Measurements from ENCODE around the gene GRID2. TPM values are rescaled to one million over a fixed set of nuclear protein-coding genes. Genes with fewer than 3 reads are reported as not detected.

GRID2 gene
- total RNA-seq, 1 donor from 2014 or later: not detected

DNA sequence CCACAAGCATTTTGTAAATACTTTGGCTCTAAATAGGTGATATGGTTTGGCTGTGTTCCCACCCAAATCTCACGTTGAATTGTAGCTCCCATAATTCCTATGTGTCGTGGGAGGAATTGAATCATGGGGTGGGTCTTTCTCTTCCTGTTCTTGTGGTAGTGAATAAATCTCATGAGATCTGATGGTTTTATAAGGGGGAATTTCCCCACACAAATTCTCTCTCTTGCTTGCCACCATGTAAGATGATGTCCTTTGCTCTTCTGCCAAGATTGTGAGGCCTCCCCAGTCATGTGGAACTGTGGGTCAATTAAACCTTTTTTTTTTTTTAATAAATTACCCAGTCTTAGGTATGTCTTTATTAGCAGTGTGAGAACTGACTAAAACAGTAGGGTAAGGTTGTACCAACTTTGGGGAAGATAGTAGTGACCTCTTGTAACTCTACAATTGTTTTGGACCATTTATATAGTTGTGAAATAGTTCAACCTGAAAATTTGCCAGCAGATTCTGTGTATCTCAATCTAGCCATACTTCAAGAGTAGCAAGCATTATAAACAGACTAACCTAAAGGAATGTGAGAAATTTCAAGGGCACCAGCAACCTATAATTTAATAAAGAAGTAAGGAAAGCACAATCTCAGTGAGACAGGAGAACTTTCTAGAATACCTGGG, 727.8 kb downstream of the GRID2 start:
- Histone ChIP-seq H3K27ac (no peak overlapping the region), H3K9me3 (no peaks in the 10 kb centered on the region), H3K4me3 (no peak overlapping the region), H3K27me3 (ENCODE audit: low read depth) (no peaks in the 10 kb centered on the region), H3K36me3 (no peaks in the 10 kb centered on the region), H3K4me1 (no peaks in the 10 kb centered on the region)
- DNase-seq (no peak), ATAC-seq (no peak)
- intact Hi-C loops (cut with DNase I): no loop called here
- TF ChIP-seq, protein P1, sequence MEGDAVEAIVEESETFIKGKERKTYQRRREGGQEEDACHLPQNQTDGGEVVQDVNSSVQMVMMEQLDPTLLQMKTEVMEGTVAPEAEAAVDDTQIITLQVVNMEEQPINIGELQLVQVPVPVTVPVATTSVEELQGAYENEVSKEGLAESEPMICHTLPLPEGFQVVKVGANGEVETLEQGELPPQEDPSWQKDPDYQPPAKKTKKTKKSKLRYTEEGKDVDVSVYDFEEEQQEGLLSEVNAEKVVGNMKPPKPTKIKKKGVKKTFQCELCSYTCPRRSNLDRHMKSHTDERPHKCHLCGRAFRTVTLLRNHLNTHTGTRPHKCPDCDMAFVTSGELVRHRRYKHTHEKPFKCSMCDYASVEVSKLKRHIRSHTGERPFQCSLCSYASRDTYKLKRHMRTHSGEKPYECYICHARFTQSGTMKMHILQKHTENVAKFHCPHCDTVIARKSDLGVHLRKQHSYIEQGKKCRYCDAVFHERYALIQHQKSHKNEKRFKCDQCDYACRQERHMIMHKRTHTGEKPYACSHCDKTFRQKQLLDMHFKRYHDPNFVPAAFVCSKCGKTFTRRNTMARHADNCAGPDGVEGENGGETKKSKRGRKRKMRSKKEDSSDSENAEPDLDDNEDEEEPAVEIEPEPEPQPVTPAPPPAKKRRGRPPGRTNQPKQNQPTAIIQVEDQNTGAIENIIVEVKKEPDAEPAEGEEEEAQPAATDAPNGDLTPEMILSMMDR (IDR thresholded peaks at IDR 0.05): no peak

DNA sequence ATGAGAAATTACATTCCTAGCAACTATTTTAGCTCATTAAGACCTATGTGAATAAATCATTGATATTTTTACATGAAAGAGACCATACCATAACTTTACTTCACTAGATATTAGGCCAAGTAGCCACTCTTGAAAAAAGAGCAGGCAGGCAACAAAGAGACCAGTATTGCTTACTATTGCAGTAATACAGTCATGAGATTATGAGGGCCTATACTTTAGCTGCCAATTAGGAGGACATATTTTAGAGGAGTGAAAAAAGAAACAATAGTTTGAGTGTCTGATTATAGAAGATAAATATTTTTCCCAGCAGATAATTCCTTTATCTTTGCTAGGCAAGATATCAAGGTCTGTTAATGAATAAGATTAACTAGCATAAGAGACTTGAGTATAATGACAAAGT, 739.0 kb downstream of the GRID2 start:
- Histone ChIP-seq H3K36me3 (no peaks in the 10 kb centered on the region), H3K27me3 (ENCODE audit: low read depth) (no peaks in the 10 kb centered on the region), H3K4me3 (no peak overlapping the region), H3K27ac (no peak overlapping the region), H3K9me3 (no peaks in the 10 kb centered on the region), H3K4me1 (no peaks in the 10 kb centered on the region)
- ATAC-seq (no peak), DNase-seq (no peak)
- intact Hi-C loops (cut with DNase I): no loop called here
- TF ChIP-seq, protein P1 (IDR thresholded peaks at IDR 0.05): no peak

DNA sequence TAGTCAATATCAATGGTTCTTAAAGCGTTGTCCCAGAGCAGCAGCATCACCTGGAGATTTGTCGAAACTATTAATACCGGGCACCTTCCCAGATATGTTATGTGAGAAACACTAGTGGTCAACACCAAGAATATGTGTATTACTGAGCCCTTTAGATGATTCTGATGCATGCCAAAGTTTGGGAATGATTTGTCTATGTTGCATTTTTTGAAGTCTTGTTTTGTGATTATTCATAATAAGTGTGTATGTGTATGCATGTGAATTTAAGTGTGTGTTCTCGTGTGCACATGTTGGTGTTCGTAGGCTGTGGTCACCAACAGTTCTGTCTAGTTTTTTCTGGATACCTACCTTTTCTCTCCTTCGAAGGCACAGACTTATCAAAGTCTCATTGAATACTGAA, 749.4 kb downstream of the GRID2 start:
- intact Hi-C loops (cut with DNase I): no loop called here
- ATAC-seq: no peak
- Histone ChIP-seq H3K36me3 (no peaks in the 10 kb centered on the region), H3K4me1 (no peaks in the 10 kb centered on the region), H3K27me3 (ENCODE audit: low read depth) (no peaks in the 10 kb centered on the region), H3K4me3 (no peak overlapping the region), H3K27ac (no peak overlapping the region), H3K9me3 (no peaks in the 10 kb centered on the region)
- TF ChIP-seq, protein P1 (IDR thresholded peaks at IDR 0.05): no peak
- DNase-seq: no peak

DNA sequence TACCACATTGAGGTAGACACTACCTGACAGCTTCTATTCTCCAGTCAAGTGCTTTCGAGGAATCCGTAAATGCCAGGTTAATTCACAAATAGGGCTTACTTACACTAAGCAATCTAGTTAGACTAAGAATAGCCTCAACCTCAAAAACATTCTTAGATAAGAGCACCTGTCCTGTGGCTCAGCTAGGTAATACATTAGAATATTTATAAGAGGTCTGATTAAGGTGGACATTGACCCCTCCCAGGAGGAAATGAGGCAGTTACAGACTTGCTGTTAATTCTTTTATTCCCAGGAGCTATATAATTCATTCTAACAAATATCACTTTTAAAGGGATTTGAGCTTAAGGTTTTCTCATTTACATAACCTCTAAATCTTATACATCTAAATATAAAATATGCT, 758.1 kb downstream of the GRID2 start:
- H3K27me3 ChIP-seq (ENCODE audit: low read depth): no peaks in the 10 kb centered on the region
- TF ChIP-seq, protein P1 (IDR thresholded peaks at IDR 0.05): no peak
- no peaks in the 10 kb centered on the region for H3K9me3 ChIP-seq
- no peak overlapping the region for H3K27ac ChIP-seq
- intact Hi-C loops (cut with DNase I): no loop called here
- H3K4me1 ChIP-seq: no peaks in the 10 kb centered on the region
- ATAC-seq (no peak), DNase-seq (no peak)
- no peak overlapping the region for H3K4me3 ChIP-seq
- no peaks in the 10 kb centered on the region for H3K36me3 ChIP-seq

DNA sequence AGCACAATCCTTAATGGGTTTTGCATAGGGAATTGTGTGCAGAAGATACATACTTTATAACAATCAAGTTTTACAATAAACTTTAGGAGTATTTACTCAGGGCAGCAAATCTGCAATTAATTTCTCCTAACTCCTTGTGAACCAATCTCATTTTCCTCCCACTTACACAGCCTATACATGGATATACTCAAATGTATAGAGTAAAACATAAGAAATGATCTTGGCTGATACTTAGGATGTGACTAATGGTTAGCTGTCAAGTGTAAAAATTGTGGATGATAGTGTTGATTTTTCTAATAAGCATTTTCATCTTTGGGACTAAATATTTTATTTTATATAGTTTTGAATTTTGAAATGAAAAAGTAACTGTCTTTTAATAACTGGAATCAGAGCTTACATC, 759.6 kb downstream of the GRID2 start:
- intact Hi-C loops (cut with DNase I): no loop called here
- Histone ChIP-seq H3K4me3 (no peak overlapping the region), H3K27ac (no peak overlapping the region), H3K27me3 (ENCODE audit: low read depth) (no peaks in the 10 kb centered on the region), H3K9me3 (no peaks in the 10 kb centered on the region), H3K36me3 (no peaks in the 10 kb centered on the region), H3K4me1 (no peaks in the 10 kb centered on the region)
- TF ChIP-seq, protein P1 (IDR thresholded peaks at IDR 0.05): no peak
- no peak for DNase-seq
- ATAC-seq: no peak

All from lower lobe of right lung (tissue), 2 donors.